H1 (cell line): ENCODE data around the gene MGRN1. TPM values are rescaled to one million over a fixed set of nuclear protein-coding genes. Genes with fewer than 3 reads are reported as not detected.

Source experiments
- CTCF ChIA-PET: fragments of 300-600 bp; sonication (Branson Sonifier 250); formaldehyde crosslinking; loops from one replicate; lab custom pipeline; 2021; ENCODE audit not compliant: partially characterized antibody; lab: Charles Lee
- POLR2A ChIA-PET: fragments of 300-600 bp; sonication (Branson Sonifier 250); formaldehyde crosslinking; loops from one replicate; lab custom pipeline; 2021; ENCODE audit warnings: inconsistent platforms; ENCODE audit not compliant: partially characterized antibody; lab: Charles Lee
- DNase-seq, 2 experiments: peaks; one replicate each; pipeline versions ENCODE4 v3.0.0 to v3.0.0-alpha.2; 2010 to 2022; ENCODE audit warnings: low spot score in 2 of 2, low read depth in 1 of 2, mixed read lengths in 1 of 2
- FAIRE-seq: peaks from 2 replicates; lab custom pipeline; 2011; peaks lifted over from hg19 to GRCh38; lab: Jason Lieb, UNC
- H2AFZ ChIP-seq: 2 replicates; pipeline ENCODE4 v1.8.1; 2012; ENCODE audit warnings: low read length, inconsistent platforms
- H2AK5ac ChIP-seq: 2 replicates; pipeline ENCODE4 v1.6.1; 2013; ENCODE audit warnings: low read depth, low read length
- H2BK120ac ChIP-seq: replicated peaks from 2 replicates; pipeline ENCODE3; 2013; ENCODE audit warnings: low read depth, low read length, inconsistent platforms
- H2BK12ac ChIP-seq: 2 replicates; pipeline ENCODE4 v1.6.1; 2013; ENCODE audit warnings: low read depth, low read length
- H2BK15ac ChIP-seq: 2 replicates; pipeline ENCODE4 v1.6.1; 2013; ENCODE audit warnings: low read length
- H2BK20ac ChIP-seq: 2 replicates; pipeline ENCODE4 v1.6.1; 2013; ENCODE audit warnings: low read length
- H2BK5ac ChIP-seq: 2 replicates; pipeline ENCODE4 v1.6.1; 2013; ENCODE audit warnings: low read depth, low read length
- H3K14ac ChIP-seq: 2 replicates; pipeline ENCODE4 v1.6.1; 2013; ENCODE audit warnings: inconsistent platforms; ENCODE audit not compliant: insufficient read length
- H3K18ac ChIP-seq: 2 replicates; pipeline ENCODE4 v1.6.1; 2013; ENCODE audit warnings: low read length; ENCODE audit errors: extremely low read depth
- H3K23ac ChIP-seq: 2 replicates; pipeline ENCODE4 v1.6.1; 2013; ENCODE audit warnings: inconsistent platforms; ENCODE audit not compliant: insufficient read length
- H3K23me2 ChIP-seq: 2 replicates; pipeline ENCODE4 v1.6.1; 2013; ENCODE audit warnings: low read depth, low read length
- H3K27ac ChIP-seq: 2 replicates; pipeline ENCODE4 v1.6.1; 2011; ENCODE audit warnings: low read depth, low read length, inconsistent platforms
- H3K27me3 ChIP-seq, 4 experiments: replicated peaks in 1 of 4; 1 replicate in 1 of 4; 2 replicates in 3 of 4; pipeline versions ENCODE4 v1.6.1 to v1.8.1; 2011 to 2013; ENCODE audit warnings: low read length in 3 of 4, mild to moderate bottlenecking in 3 of 4, inconsistent platforms in 2 of 4, mixed read lengths in 2 of 4, moderate library complexity in 1 of 4; ENCODE audit not compliant: control insufficient read depth in 3 of 4, insufficient read depth in 3 of 4; ENCODE audit errors: extremely low read depth in 1 of 4
- H3K36me3 ChIP-seq, 4 experiments: 2 replicates each; pipeline versions ENCODE4 v1.6.1 to v1.8.1; 2011 to 2013; ENCODE audit warnings: mild to moderate bottlenecking in 4 of 4, low read length in 3 of 4, moderate library complexity in 2 of 4, control low read depth in 1 of 4, inconsistent platforms in 1 of 4; ENCODE audit not compliant: insufficient read depth in 4 of 4, control insufficient read depth in 2 of 4
- H3K4ac ChIP-seq: replicated peaks from 2 replicates; pipeline ENCODE3; 2013; ENCODE audit warnings: low read length, low read depth, mixed read lengths, inconsistent platforms; ENCODE audit not compliant: insufficient read length
- H3K4me1 ChIP-seq, 4 experiments: replicated peaks in 1 of 4; 1 replicate in 1 of 4; 2 replicates in 3 of 4; pipeline versions ENCODE4 v1.6.1 to v1.8.1; 2011 to 2013; ENCODE audit warnings: low read length in 3 of 4, inconsistent platforms in 2 of 4, mixed read lengths in 1 of 4; ENCODE audit not compliant: insufficient read depth in 4 of 4, control insufficient read depth in 3 of 4
- H3K4me2 ChIP-seq, 2 experiments: 2 replicates each; pipeline versions ENCODE4 v1.6.1 to v1.8.1; 2011 to 2013; ENCODE audit warnings: low read depth in 2 of 2, low read length in 2 of 2, control low read depth in 1 of 2, inconsistent platforms in 1 of 2, mild to moderate bottlenecking in 1 of 2; ENCODE audit not compliant: insufficient read depth in 1 of 2
- H3K4me3 ChIP-seq, 4 experiments: fragments of 200-600, 300-600 bp in 1 of 4; sonication (generic), shearing (Covaris generic), sonication (Bioruptor Twin) in 1 of 4; 2 replicates each; pipeline versions ENCODE4 v1.5.1 to v1.8.1; 2011 to 2016; ENCODE audit warnings: low read length in 4 of 4, low read depth in 3 of 4, control low read depth in 2 of 4, inconsistent platforms in 2 of 4, mild to moderate bottlenecking in 2 of 4, mixed read lengths in 1 of 4, moderate library complexity in 1 of 4; ENCODE audit not compliant: insufficient read depth in 2 of 4; ENCODE audit errors: extremely low read depth in 1 of 4
- H3K56ac ChIP-seq: replicated peaks from 2 replicates; pipeline ENCODE3; 2013; ENCODE audit warnings: low read depth, mild to moderate bottlenecking, mixed read lengths, low read length, inconsistent platforms; ENCODE audit not compliant: insufficient read length
- H3K79me1 ChIP-seq: 2 replicates; pipeline ENCODE4 v1.6.1; 2013; ENCODE audit warnings: low read depth, low read length, control low read depth
- H3K79me2 ChIP-seq, 2 experiments: 2 replicates each; pipeline versions ENCODE4 v1.6.1 to v1.8.1; 2012 to 2013; ENCODE audit warnings: low read length in 2 of 2, mild to moderate bottlenecking in 2 of 2, inconsistent platforms in 1 of 2; ENCODE audit not compliant: insufficient read depth in 2 of 2, control insufficient read depth in 1 of 2
- H3K9ac ChIP-seq, 4 experiments: replicated peaks in 1 of 4; 1 replicate in 1 of 4; 2 replicates in 3 of 4; pipeline versions ENCODE4 v1.6.1 to v1.8.1; 2011 to 2013; ENCODE audit warnings: low read depth in 3 of 4, low read length in 3 of 4, control low read depth in 2 of 4, mild to moderate bottlenecking in 2 of 4, moderate library complexity in 2 of 4, inconsistent platforms in 1 of 4; ENCODE audit errors: extremely low read depth in 1 of 4
- H3K9me3 ChIP-seq, 2 experiments: 2 replicates each; pipeline versions ENCODE4 v1.6.1 to v1.8.1; 2012 to 2013; ENCODE audit warnings: mild to moderate bottlenecking in 2 of 2, moderate library complexity in 2 of 2, control low read depth in 1 of 2, inconsistent platforms in 1 of 2, low read depth in 1 of 2, low read length in 1 of 2, mixed read lengths in 1 of 2; ENCODE audit not compliant: insufficient read depth in 2 of 2
- H4K20me1 ChIP-seq, 2 experiments: replicated peaks in 1 of 2; 2 replicates each; pipeline versions ENCODE3 to v1.8.1; 2011 to 2013; ENCODE audit warnings: inconsistent platforms in 2 of 2, low read length in 2 of 2, mild to moderate bottlenecking in 1 of 2; ENCODE audit not compliant: insufficient read depth in 2 of 2, control insufficient read depth in 1 of 2
- H4K5ac ChIP-seq: 2 replicates; pipeline ENCODE4 v1.6.1; 2013; ENCODE audit warnings: low read length, low read depth, mixed read lengths, inconsistent platforms; ENCODE audit not compliant: insufficient read length
- H4K8ac ChIP-seq: 2 replicates; pipeline ENCODE4 v1.8.0; 2013; ENCODE audit warnings: mild to moderate bottlenecking, moderate library complexity, low read length, inconsistent platforms; ENCODE audit not compliant: insufficient read depth; ENCODE audit errors: extremely low read depth
- H4K91ac ChIP-seq: replicated peaks from 2 replicates; pipeline ENCODE3; 2013; ENCODE audit warnings: low read length, mixed read lengths, inconsistent platforms; ENCODE audit not compliant: insufficient read length
- ASH2L ChIP-seq: fragments of 200-600, 300-600 bp; sonication (generic); IDR thresholded peaks from one replicate; pipeline ENCODE4 v1.7.1; 2017; ENCODE audit warnings: low read length
- BCL11A ChIP-seq, 2 experiments: IDR thresholded peaks; one replicate each; pipeline ENCODE4 v1.6.1; 2011; ENCODE audit warnings: low read depth in 2 of 2, low read length in 2 of 2, mild to moderate bottlenecking in 2 of 2
- CTBP2 ChIP-seq: IDR thresholded peaks from 2 replicates; pipeline ENCODE4 v1.7.0; 2011; ENCODE audit warnings: borderline replicate concordance, mild to moderate bottlenecking, moderate library complexity, mixed read lengths, low read length; ENCODE audit not compliant: insufficient read depth, insufficient read length
- CTCF ChIP-seq, 3 experiments: IDR thresholded peaks; 1 replicate in 2 of 3; 2 replicates in 1 of 3; pipeline versions ENCODE4 v1.5.1 to v1.6.1; 2011; ENCODE audit warnings: low read length in 3 of 3, mild to moderate bottlenecking in 3 of 3, inconsistent platforms in 2 of 3, low read depth in 1 of 3, moderate library complexity in 1 of 3; ENCODE audit not compliant: insufficient read depth in 1 of 3; ENCODE audit errors: control extremely low read depth in 1 of 3
- HDAC2 ChIP-seq, 2 experiments: fragments of 300-600 bp in 1 of 2; sonication (generic) in 1 of 2; IDR thresholded peaks; 2 replicates each; pipeline ENCODE4 v1.6.1; 2011 to 2012; ENCODE audit warnings: low read depth in 2 of 2, low read length in 2 of 2, mild to moderate bottlenecking in 2 of 2, moderate library complexity in 2 of 2, borderline replicate concordance in 1 of 2, inconsistent platforms in 1 of 2
- RAD21 ChIP-seq, 2 experiments: IDR thresholded peaks in 1 of 2; conservative IDR thresholded peaks in 1 of 2; 2 replicates each; pipeline ENCODE4 v1.6.1; 2011; ENCODE audit warnings: low read depth in 2 of 2, low read length in 2 of 2, improper control_type of control experiment in 1 of 2, inconsistent platforms in 1 of 2, mild to moderate bottlenecking in 1 of 2, moderate library complexity in 1 of 2
- SAP30 ChIP-seq: fragments of 300-600 bp; sonication (generic); IDR thresholded peaks from 2 replicates; pipeline ENCODE4 v1.7.1; 2012; ENCODE audit warnings: low read length, moderate library complexity, mild to moderate bottlenecking, inconsistent platforms; ENCODE audit not compliant: insufficient read depth, insufficient replicate concordance
- SP2 ChIP-seq: IDR thresholded peaks from 2 replicates; pipeline ENCODE4 v1.6.1; 2012; ENCODE audit warnings: mild to moderate bottlenecking, low read length, inconsistent platforms
- TAF7 ChIP-seq: optimal IDR thresholded peaks from 2 replicates; pipeline ENCODE3; 2011; ENCODE audit warnings: low read depth, mild to moderate bottlenecking, inconsistent platforms, low read length, moderate library complexity, borderline replicate concordance
- WGBS, 2 experiments: shearing (Covaris generic) in 1 of 2; methylation state at CpG; one replicate each; pipeline versions ENCODE4 v1.1.6 to v1.1.7; 2013 to 2015; ENCODE audit warnings: low lambda C conversion rate in 2 of 2, mixed read lengths in 2 of 2, inconsistent platforms in 1 of 2, low coverage in 1 of 2, missing lambda C conversion rate in 1 of 2; ENCODE audit not compliant: insufficient replicate concordance in 2 of 2, insufficient coverage in 1 of 2, insufficient read length in 1 of 2; ENCODE audit errors: extremely low coverage in 1 of 2, missing lambda C conversion rate in 1 of 2; 5-methylcytosine and 5-hydroxymethylcytosine counted together
- polyA plus RNA-seq, 7 experiments: library from polyadenylated mRNA; depleted of rRNA in 3 of 7; stranded (reverse) in 5 of 7; unstranded in 2 of 7; fragments of >200 nt in 5 of 7; fragments of 200-250 nt in 2 of 7; gene quantifications; 1 replicate in 5 of 7; 2 replicates in 1 of 7; 4 replicates in 1 of 7; pipeline versions ENCODE4 v1.2.1 to v1.2.3, GENCODE V29; 2011 to 2013; ENCODE audit warnings: missing spikeins in 2 of 7, mixed read lengths in 2 of 7
- total RNA-seq: library from RNA; stranded (reverse); fragmentation: NEBNext Ultra II Directional; extraction: Animal tissue kit (Norgen Biotek cat#: 25700); gene quantifications from 2 replicates; pipeline ENCODE4 v1.2.1, GENCODE V29; 2021

MGRN1 gene
- total and polyA plus RNA-seq, 2 of the 8 experiments (the other 6 are each of a cell fraction or from before 2014, with no cell fraction given), result 15.0 to 82.3 TPM

- no peak overlapping the region for H4K91ac ChIP-seq
- H2BK12ac ChIP-seq, result no peak overlapping the region
- H3K27ac ChIP-seq, result no peak overlapping the region
- no peak overlapping the region for H3K14ac ChIP-seq
- ChIA-PET CTCF (interaction anchor here (0.6 to 7.4 kb wide), 12 partner anchors 9 to 120 kb away, joined by 3 to 49 read pairs (median 5); partner anchors contain the start of genes DNAAF8 and MGRN1), POLR2A (interaction anchor here (0.6 to 2.0 kb wide), 6 partner anchors 10 to 51 kb away, joined by 3 to 7 read pairs (median 4); no protein-coding TSS in a partner anchor)
- H3K9me3 ChIP-seq, result no peaks in the 10 kb centered on the region
- 90% methylated on average over 12 of the region's 12 CpGs; no CpG with 5 or more reads in 1 of the 2 experiments for WGBS, 2 experiments
- DNase-seq, result no peak
- H2AK5ac ChIP-seq, result no peak overlapping the region
- H3K27me3 ChIP-seq, result no peaks in the 10 kb centered on the region; a peak in 1 of 7 replicates
- no peaks in the 10 kb centered on the region for H3K23me2 ChIP-seq
- no peak overlapping the region for H3K4me2 ChIP-seq
- H3K4ac ChIP-seq, result no peak overlapping the region
- no peak overlapping the region for H3K4me3 ChIP-seq
- H4K8ac ChIP-seq, result peak overlapping the region; percentile 22; the same call in 1 of the 2 replicates
- no peak overlapping the region for H3K18ac ChIP-seq
- H4K5ac ChIP-seq, result no peak overlapping the region
- H3K9ac ChIP-seq, result no peak overlapping the region
- FAIRE-seq, result no peak
- H3K56ac ChIP-seq, result no peak overlapping the region
- H3K36me3 ChIP-seq, result peaks cover 0 to 6% (median under 1%) of the 10 kb centered on the region in 4 experiments; a peak in 2 of 8 replicates
- no peak overlapping the region for H2AFZ ChIP-seq
- H3K79me2 ChIP-seq, result peaks cover 3 to 76% of the 10 kb centered on the region in 2 experiments
- H3K23ac ChIP-seq, result no peak overlapping the region
- H2BK5ac ChIP-seq, result no peak overlapping the region
- peaks cover 21% of the 10 kb centered on the region for H3K79me1 ChIP-seq
- H3K4me1 ChIP-seq, result no peaks in the 10 kb centered on the region; a peak in 1 of 7 replicates
- H2BK15ac ChIP-seq, result no peak overlapping the region
- H2BK120ac ChIP-seq, result no peak overlapping the region
- H2BK20ac ChIP-seq, result no peak overlapping the region
- H4K20me1 ChIP-seq, result peaks cover 4 to 12% of the 10 kb centered on the region in 2 experiments
- TF ChIP-seq RAD21 (IDR thresholded peaks at IDR 0.05 in 1 of 2, conservative IDR thresholded peaks at IDR 0.05 in 1 of 2; ENCODE audit: low read depth in 2 of 2, low read length in 2 of 2), result no peak
- TF ChIP-seq ASH2L, result no peak
- no peak for TF ChIP-seq TAF7
- TF ChIP-seq CTCF (IDR thresholded peaks at IDR 0.05; ENCODE audit: control extremely low read depth in 1 of 3, insufficient read depth in 1 of 3, low read depth in 1 of 3, low read length in 3 of 3), result no peak
- TF ChIP-seq SP2, result no peak
- no peak for TF ChIP-seq SAP30
- TF ChIP-seq HDAC2 (IDR thresholded peaks at IDR 0.05; ENCODE audit: borderline replicate concordance in 1 of 2, low read depth in 2 of 2, low read length in 2 of 2), result no peak
- TF ChIP-seq CTBP2, result no peak
- no peak for TF ChIP-seq BCL11A (IDR thresholded peaks at IDR 0.05; ENCODE audit: low read depth in 2 of 2, low read length in 2 of 2)
Measured at GRCh38 chr16:4634768-4635167, 10.1 kb downstream of the MGRN1 start.
